GM12878 (cell line): ENCODE measurements around the gene TCF23. TPM values are rescaled to one million over a fixed set of nuclear protein-coding genes. Genes with fewer than 3 reads are reported as not detected.

Experiments
- ATAC-seq: fragments of 200-7000 bp; cut with Tn5 transposase; 3 replicates; pipeline ENCODE4 v1.9.1; 2020; ENCODE audit warnings: mild to moderate bottlenecking, moderate library complexity
- BruUV-seq: library from RNA; stranded (reverse); fragments of 400-500 nt; replicated peaks from 2 replicates; lab custom pipeline; 2021; lab: Mats Ljungman, UMichigan
- CTCF ChIA-PET: fragments of 300-600 bp; sonication (Branson Sonifier 250); formaldehyde crosslinking; extraction: SDS; loops from one replicate; lab custom pipeline; 2021; ENCODE audit warnings: inconsistent platforms; lab: Yijun Ruan, JAX
- POLR2A ChIA-PET: fragments of 350-600 bp; formaldehyde crosslinking; extraction: SDS; loops from one replicate; lab custom pipeline; 2021; ENCODE audit warnings: inconsistent platforms; lab: Charles Lee
- RAD21 ChIA-PET: fragments of 300-600 bp; sonication (Branson Sonifier 250); formaldehyde crosslinking; loops from one replicate; lab custom pipeline; 2023; ENCODE audit warnings: antibody characterized with exemption; ENCODE audit not compliant: unreplicated experiment; lab: Charles Lee
- SMC1A ChIA-PET: fragments of 300-600 bp; sonication (Branson Sonifier 250); formaldehyde crosslinking; loops from one replicate; lab custom pipeline; 2023; ENCODE audit not compliant: unreplicated experiment, uncharacterized antibody; lab: Charles Lee
- DNase-seq: peaks from one replicate; pipeline ENCODE4 v3.0.0-alpha.2; 2011; ENCODE audit warnings: low read depth, low spot score
- FAIRE-seq: peaks from 3 replicates; lab custom pipeline; 2011; peaks lifted over from hg19 to GRCh38; lab: Jason Lieb, UNC
- H2AFZ ChIP-seq: 2 replicates; pipeline ENCODE4 v1.6.0; 2011; ENCODE audit warnings: low read depth, low read length, control low read depth; ENCODE audit not compliant: control insufficient read depth
- H3K27ac ChIP-seq: 2 replicates; pipeline ENCODE4 v1.5.1; 2011; ENCODE audit warnings: control low read depth; ENCODE audit not compliant: control insufficient read depth, insufficient read depth
- H3K27me3 ChIP-seq, 2 experiments: replicated peaks in 1 of 2; 2 replicates each; pipeline versions ENCODE4 v1.6.0 to v1.6.1; 2011; ENCODE audit warnings: low read length in 1 of 2; ENCODE audit not compliant: control insufficient read depth in 2 of 2, insufficient read depth in 2 of 2
- H3K36me3 ChIP-seq, 2 experiments: 2 replicates each; pipeline ENCODE4 v1.5.1; 2011; ENCODE audit warnings: low read length in 1 of 2; ENCODE audit not compliant: control insufficient read depth in 2 of 2, insufficient read depth in 2 of 2
- H3K4me1 ChIP-seq: 2 replicates; pipeline ENCODE4 v1.6.1; 2011; ENCODE audit warnings: mild to moderate bottlenecking, low read length, moderate library complexity, mixed read lengths; ENCODE audit not compliant: control insufficient read depth, insufficient read depth
- H3K4me2 ChIP-seq: 2 replicates; pipeline ENCODE4 v1.6.0; 2011; ENCODE audit warnings: control low read depth; ENCODE audit not compliant: control insufficient read depth, insufficient read depth
- H3K4me3 ChIP-seq: fragments of 200-600 bp; sonication (generic); 2 replicates; pipeline ENCODE4 v1.5.1; 2016
- H3K79me2 ChIP-seq: 2 replicates; pipeline ENCODE4 v1.6.0; 2011; ENCODE audit warnings: low read length; ENCODE audit not compliant: control insufficient read depth, insufficient read depth
- H3K9ac ChIP-seq: 2 replicates; pipeline ENCODE4 v1.8.0; 2011; ENCODE audit warnings: low read length, control low read depth, mixed read lengths; ENCODE audit not compliant: control insufficient read depth, insufficient read depth
- H3K9me3 ChIP-seq: replicated peaks from 3 replicates; pipeline ENCODE4 v1.5.1; 2011; ENCODE audit warnings: mild to moderate bottlenecking, low read length; ENCODE audit not compliant: control insufficient read depth, insufficient read depth
- H4K20me1 ChIP-seq: 2 replicates; pipeline ENCODE4 v1.6.0; 2011; ENCODE audit not compliant: control insufficient read depth, insufficient read depth
- BACH1 ChIP-seq: fragments of 450-650 bp; IDR thresholded peaks from 2 replicates; pipeline ENCODE4 v1.6.1; 2017; ENCODE audit warnings: mild to moderate bottlenecking, borderline replicate concordance
- EED ChIP-seq: sonication (generic); IDR thresholded peaks from 2 replicates; pipeline ENCODE4 v1.6.1; 2016; ENCODE audit warnings: antibody characterized with exemption, low read depth
- MYC ChIP-seq: IDR thresholded peaks from 2 replicates; pipeline ENCODE4 v1.6.1; 2011; ENCODE audit warnings: mild to moderate bottlenecking, low read length, moderate library complexity, inconsistent platforms; ENCODE audit not compliant: insufficient read depth, insufficient replicate concordance, insufficient read length, severe bottlenecking
- PAX8 ChIP-seq: fragments of 450-650 bp; IDR thresholded peaks from 2 replicates; pipeline ENCODE4 v1.6.1; 2017; ENCODE audit warnings: mild to moderate bottlenecking, moderate library complexity
- POLR2A ChIP-seq: IDR thresholded peaks from 2 replicates; pipeline ENCODE4 v1.6.1; 2011; ENCODE audit warnings: low read depth, mild to moderate bottlenecking, low read length
- RUNX3 ChIP-seq: IDR thresholded peaks from 2 replicates; pipeline ENCODE4 v1.6.1; 2012; ENCODE audit warnings: low read length, inconsistent platforms
- SUPT20H ChIP-seq: IDR thresholded peaks from 2 replicates; pipeline ENCODE4 v1.6.1; 2011; ENCODE audit warnings: low read depth, mild to moderate bottlenecking, low read length, moderate library complexity, borderline replicate concordance; ENCODE audit not compliant: control insufficient read depth
- WGBS: methylation state at CpG from one replicate; pipeline ENCODE4 v1.1.6; 2016; ENCODE audit warnings: low lambda C conversion rate; ENCODE audit not compliant: insufficient replicate concordance, insufficient coverage; ENCODE audit errors: missing lambda C conversion rate; 5-methylcytosine and 5-hydroxymethylcytosine counted together
- in situ Hi-C: fragments of 300-500 bp; cut with MboI; formaldehyde crosslinking; loops from 9 replicates; pipeline ENCODE4 v1.14.3; 2018; ENCODE audit warnings: mixed read lengths
- intact Hi-C: fragments of 100-400 bp; cut with micrococcal nuclease; formaldehyde crosslinking; loops from one replicate; pipeline ENCODE4 v1.14.2; 2022; ENCODE audit not compliant: unreplicated experiment
- polyA plus RNA-seq, 11 experiments: library from polyadenylated mRNA; depleted of rRNA in 4 of 11; unstranded in 6 of 11; stranded (reverse) in 5 of 11; fragments of >200 nt; fragmentation: Nextera tagmentation in 4 of 11; fragmentation: Illumina TruSeq in 1 of 11; extraction: Ambion mirVana in 4 of 11; extraction: Trizol in 1 of 11; gene quantifications; 1 replicate in 1 of 11; 2 replicates in 10 of 11; pipeline versions ENCODE4 v1.2.1 to v1.2.3, GENCODE V29; 2011 to 2016; ENCODE audit warnings: inconsistent platforms in 2 of 11, missing spikeins in 2 of 11, low read depth in 1 of 11
- total RNA-seq, 4 experiments: library from RNA; depleted of rRNA in 3 of 4; stranded (reverse); fragments of >200 nt in 3 of 4; fragmentation: Illumina TruSeq in 1 of 4; extraction: Trizol in 1 of 4; gene quantifications; 2 replicates each; pipeline versions ENCODE4 v1.2.1 to v1.2.3, GENCODE V29; 2013 to 2021
- TF ChIP-seq, protein P1 (sequence below): fragments of 450-650 bp; IDR thresholded peaks from 2 replicates; pipeline ENCODE4 v1.6.1; 2016; ENCODE audit warnings: mild to moderate bottlenecking, moderate library complexity, borderline replicate concordance
- TF ChIP-seq, protein P2 (sequence below): fragments of 450-650 bp; IDR thresholded peaks from 2 replicates; pipeline ENCODE4 v1.6.1; 2016; ENCODE audit warnings: mild to moderate bottlenecking
- TF ChIP-seq, protein P3 (sequence below): fragments of 450-650 bp; IDR thresholded peaks from 2 replicates; pipeline ENCODE4 v1.6.1; 2017; ENCODE audit warnings: borderline replicate concordance
- TF ChIP-seq, protein P4 (sequence below): fragments of 450-650 bp; IDR thresholded peaks from 2 replicates; pipeline ENCODE4 v1.6.1; 2018; ENCODE audit warnings: mild to moderate bottlenecking, low read depth, moderate library complexity; ENCODE audit not compliant: partially characterized antibody

Gene TCF23
- total and polyA plus RNA-seq, 10 of the 15 experiments (the other 5 are each of a cell fraction or from before 2014, with no cell fraction given), result not detected

DNA sequence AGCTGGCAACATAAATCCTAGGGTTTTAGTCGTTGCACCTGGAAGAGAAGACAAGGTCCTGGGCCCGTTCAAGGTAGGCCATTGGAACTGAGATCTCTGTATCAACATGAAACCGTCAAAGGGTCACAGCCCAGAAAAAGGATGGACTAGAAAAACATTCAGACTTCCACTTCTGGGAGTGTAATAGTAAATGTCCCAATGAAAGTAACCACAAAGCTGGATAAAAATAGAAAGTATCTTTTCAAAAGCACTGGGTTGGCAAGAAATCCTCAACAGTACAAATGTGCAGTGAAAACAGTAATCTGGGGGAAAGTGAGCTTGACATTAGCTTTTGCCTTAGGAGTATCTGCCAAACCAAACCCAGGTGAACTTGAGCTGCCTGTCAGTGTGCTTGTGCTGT lies 42.8 kb upstream of the TCF23 start:
- FAIRE-seq (no peak), ATAC-seq (no peak), DNase-seq (no peak)
- Histone ChIP-seq H3K4me2 (no peak overlapping the region), H4K20me1 (no peaks in the 10 kb centered on the region), H3K9me3 (no peaks in the 10 kb centered on the region), H3K27me3 (no peaks in the 10 kb centered on the region; a peak in 2 of 4 replicates), H3K27ac (no peak overlapping the region), H3K36me3 (no peaks in the 10 kb centered on the region), H3K9ac (no peak overlapping the region), H3K4me3 (no peak overlapping the region), H3K79me2 (no peaks in the 10 kb centered on the region), H3K4me1 (no peaks in the 10 kb centered on the region), H2AFZ (no peak overlapping the region)
- ChIA-PET POLR2A (no interaction called here), RAD21 (no interaction called here), SMC1A (interaction anchor here (0.9 to 2.7 kb wide), 3 partner anchors 10 to 175 kb away, joined by 4 to 10 read pairs (median 6); partner anchors contain the start of gene TRIM54), CTCF (interaction anchor here (0.6 to 3.1 kb wide), 6 partner anchors 9 to 197 kb away, joined by 3 to 13 read pairs (median 3); no protein-coding TSS in a partner anchor)
- intact Hi-C loops, result no loop called here
- in situ Hi-C loops, result no loop called here
- WGBS, result 49% methylated on average over 3 of the region's 3 CpGs
- no TSS peak for BruUV-seq
- TF ChIP-seq, protein P1, sequence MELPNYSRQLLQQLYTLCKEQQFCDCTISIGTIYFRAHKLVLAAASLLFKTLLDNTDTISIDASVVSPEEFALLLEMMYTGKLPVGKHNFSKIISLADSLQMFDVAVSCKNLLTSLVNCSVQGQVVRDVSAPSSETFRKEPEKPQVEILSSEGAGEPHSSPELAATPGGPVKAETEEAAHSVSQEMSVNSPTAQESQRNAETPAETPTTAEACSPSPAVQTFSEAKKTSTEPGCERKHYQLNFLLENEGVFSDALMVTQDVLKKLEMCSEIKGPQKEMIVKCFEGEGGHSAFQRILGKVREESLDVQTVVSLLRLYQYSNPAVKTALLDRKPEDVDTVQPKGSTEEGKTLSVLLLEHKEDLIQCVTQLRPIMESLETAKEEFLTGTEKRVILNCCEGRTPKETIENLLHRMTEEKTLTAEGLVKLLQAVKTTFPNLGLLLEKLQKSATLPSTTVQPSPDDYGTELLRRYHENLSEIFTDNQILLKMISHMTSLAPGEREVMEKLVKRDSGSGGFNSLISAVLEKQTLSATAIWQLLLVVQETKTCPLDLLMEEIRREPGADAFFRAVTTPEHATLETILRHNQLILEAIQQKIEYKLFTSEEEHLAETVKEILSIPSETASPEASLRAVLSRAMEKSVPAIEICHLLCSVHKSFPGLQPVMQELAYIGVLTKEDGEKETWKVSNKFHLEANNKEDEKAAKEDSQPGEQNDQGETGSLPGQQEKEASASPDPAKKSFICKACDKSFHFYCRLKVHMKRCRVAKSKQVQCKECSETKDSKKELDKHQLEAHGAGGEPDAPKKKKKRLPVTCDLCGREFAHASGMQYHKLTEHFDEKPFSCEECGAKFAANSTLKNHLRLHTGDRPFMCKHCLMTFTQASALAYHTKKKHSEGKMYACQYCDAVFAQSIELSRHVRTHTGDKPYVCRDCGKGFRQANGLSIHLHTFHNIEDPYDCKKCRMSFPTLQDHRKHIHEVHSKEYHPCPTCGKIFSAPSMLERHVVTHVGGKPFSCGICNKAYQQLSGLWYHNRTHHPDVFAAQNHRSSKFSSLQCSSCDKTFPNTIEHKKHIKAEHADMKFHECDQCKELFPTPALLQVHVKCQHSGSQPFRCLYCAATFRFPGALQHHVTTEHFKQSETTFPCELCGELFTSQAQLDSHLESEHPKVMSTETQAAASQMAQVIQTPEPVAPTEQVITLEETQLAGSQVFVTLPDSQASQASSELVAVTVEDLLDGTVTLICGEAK, result no peak
- TF ChIP-seq PAX8, result no peak
- no peak for TF ChIP-seq BACH1
- no peak for TF ChIP-seq SUPT20H
- no peak for TF ChIP-seq POLR2A
- no peak for TF ChIP-seq MYC
- TF ChIP-seq RUNX3, result no peak
- TF ChIP-seq, protein P2, sequence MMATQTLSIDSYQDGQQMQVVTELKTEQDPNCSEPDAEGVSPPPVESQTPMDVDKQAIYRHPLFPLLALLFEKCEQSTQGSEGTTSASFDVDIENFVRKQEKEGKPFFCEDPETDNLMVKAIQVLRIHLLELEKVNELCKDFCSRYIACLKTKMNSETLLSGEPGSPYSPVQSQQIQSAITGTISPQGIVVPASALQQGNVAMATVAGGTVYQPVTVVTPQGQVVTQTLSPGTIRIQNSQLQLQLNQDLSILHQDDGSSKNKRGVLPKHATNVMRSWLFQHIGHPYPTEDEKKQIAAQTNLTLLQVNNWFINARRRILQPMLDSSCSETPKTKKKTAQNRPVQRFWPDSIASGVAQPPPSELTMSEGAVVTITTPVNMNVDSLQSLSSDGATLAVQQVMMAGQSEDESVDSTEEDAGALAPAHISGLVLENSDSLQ, result no peak
- TF ChIP-seq, protein P3, sequence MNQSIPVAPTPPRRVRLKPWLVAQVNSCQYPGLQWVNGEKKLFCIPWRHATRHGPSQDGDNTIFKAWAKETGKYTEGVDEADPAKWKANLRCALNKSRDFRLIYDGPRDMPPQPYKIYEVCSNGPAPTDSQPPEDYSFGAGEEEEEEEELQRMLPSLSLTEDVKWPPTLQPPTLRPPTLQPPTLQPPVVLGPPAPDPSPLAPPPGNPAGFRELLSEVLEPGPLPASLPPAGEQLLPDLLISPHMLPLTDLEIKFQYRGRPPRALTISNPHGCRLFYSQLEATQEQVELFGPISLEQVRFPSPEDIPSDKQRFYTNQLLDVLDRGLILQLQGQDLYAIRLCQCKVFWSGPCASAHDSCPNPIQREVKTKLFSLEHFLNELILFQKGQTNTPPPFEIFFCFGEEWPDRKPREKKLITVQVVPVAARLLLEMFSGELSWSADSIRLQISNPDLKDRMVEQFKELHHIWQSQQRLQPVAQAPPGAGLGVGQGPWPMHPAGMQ, result no peak
- TF ChIP-seq, protein P4, sequence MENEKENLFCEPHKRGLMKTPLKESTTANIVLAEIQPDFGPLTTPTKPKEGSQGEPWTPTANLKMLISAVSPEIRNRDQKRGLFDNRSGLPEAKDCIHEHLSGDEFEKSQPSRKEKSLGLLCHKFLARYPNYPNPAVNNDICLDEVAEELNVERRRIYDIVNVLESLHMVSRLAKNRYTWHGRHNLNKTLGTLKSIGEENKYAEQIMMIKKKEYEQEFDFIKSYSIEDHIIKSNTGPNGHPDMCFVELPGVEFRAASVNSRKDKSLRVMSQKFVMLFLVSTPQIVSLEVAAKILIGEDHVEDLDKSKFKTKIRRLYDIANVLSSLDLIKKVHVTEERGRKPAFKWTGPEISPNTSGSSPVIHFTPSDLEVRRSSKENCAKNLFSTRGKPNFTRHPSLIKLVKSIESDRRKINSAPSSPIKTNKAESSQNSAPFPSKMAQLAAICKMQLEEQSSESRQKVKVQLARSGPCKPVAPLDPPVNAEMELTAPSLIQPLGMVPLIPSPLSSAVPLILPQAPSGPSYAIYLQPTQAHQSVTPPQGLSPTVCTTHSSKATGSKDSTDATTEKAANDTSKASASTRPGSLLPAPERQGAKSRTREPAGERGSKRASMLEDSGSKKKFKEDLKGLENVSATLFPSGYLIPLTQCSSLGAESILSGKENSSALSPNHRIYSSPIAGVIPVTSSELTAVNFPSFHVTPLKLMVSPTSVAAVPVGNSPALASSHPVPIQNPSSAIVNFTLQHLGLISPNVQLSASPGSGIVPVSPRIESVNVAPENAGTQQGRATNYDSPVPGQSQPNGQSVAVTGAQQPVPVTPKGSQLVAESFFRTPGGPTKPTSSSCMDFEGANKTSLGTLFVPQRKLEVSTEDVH, result no peak
- TF ChIP-seq EED, result no peak
